ENCODE data around the gene NDUFS6. TPM values are rescaled to one million over a fixed set of nuclear protein-coding genes. Genes with fewer than 3 reads are reported as not detected.

The NDUFS6 gene
- total RNA-seq, 1 donor from 2014 or later = 26.4 TPM

- peak; percentile 49 for DNase-seq (ENCODE audit: low spot score)
Observed at GRCh38 chr5:1765141-1765879, 35.9 kb upstream of the NDUFS6 start.

DNA sequence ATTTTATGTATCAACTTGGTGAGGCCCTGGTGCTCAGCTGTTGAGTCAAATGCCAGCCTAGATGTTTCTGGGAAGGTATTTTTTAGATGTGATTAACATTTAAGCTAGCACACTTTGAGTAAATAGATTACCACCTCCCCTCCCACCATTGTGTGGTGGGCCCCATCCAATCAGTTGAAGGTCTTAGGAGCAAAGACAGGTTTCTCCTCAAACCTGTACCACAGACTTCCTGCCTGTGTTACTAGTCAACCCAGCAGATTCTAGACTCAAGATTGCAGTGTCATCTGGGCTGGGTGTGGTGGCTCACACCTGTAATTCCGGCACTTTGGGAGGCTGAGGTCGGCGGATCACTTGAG lies 35.3 kb upstream of the NDUFS6 start:
- DNase-seq (ENCODE audit: low spot score) = no peak

- DNase-seq (ENCODE audit: low spot score) = no peak
Observed at GRCh38 chr5:1767524-1768282, 33.5 kb upstream of the NDUFS6 start.

- DNase-seq (ENCODE audit: low spot score) = no peak
Observed at GRCh38 chr5:1768283-1769000, 32.8 kb upstream of the NDUFS6 start.

GRCh38 chr5:1769017-1769640 lies 32.1 kb upstream of the NDUFS6 start:
- no peak for DNase-seq (ENCODE audit: low spot score)

DNA sequence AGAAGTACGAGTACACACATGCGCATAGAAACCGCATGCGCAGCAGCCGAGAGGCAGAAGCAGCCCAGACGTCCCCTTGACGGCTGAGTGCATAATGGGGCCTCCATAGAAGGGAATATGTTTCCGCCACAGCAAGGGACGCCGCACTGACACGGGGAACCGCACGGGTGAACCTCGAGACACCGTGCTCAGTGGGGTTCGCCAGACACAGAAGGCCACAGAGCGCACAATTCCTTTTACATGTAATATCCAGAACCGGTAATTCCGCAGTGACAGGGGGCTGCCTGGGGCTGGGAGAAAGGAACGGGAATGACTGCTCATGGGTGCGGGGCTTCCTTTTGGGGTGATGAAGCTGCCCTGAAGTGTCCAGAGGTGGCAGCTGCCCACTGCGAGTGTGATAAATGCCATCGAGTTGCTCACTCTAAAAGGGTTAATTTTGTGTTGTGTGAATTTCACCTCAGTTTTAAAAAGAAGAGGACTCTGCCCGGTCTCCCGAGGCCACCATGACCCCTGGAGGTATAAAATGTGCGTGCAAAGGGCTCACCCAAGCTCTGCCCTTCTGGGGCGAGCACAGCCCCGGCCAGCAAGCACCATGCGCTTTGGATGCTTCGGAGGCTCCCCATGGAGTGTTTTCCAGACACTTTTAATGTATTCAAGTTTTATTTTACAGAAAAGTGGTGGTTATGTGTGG lies 31.3 kb upstream of the NDUFS6 start:
- no peak for DNase-seq (ENCODE audit: low spot score)

DNA sequence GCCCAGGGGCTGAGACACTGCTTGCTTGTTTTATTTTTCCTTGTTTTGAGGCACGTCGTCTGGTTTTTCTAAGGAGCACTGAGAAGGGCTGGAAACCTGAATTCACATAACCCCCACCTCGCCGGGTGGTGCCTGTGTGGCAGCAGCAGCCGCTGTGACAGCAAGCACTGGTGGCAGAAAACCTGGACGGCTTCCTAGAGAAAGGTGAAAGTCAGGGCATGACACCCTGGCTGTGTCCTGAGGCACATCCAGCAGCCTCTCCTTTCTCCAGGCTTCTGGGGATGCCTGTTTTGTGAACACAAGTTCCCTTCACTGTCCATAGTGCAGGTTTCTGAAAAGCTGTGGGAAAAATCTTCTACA lies 30.8 kb upstream of the NDUFS6 start:
- no peak for DNase-seq (ENCODE audit: low spot score)

DNA sequence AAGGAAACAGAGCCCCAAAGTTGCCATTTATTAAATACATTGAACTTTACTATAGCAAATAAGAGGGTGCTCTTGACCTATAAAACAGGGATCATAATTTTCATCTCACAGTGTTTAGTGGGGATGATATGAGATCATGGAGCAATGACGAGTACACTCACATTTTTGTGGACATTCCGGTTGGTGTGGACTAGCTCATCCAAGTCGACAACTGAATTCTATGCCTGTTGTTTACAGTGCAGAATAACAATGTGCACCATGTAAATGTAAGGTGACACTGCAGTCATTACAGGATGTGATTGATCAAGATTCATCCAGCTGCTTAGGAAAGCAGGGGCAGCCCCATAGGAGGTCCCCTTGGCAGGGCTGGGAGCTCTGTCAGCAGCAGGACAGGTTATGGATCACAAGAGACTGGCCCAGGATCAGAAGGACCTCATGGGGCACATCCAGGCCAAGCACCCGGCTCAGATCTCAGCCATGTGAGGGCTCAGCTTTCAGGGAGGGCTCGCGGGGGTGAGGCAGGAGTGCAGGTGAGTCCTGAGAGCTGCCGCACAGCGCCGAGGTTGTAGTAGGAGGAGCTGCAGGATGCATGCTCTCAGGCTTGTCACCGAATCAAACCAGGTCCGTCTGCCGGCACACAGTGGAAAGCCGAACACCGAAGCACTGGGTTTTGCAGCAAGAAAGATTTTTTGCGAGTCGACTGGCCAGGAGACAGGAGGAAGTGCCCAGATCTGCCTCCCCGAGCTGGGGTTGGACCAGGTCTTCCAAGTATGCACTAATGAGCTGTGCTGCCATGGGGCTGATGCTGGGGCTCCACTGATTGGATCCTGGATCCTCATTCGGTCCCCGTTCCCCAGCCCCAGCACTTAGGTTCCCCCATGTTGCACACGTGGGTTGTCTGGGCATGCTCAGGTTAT lies 29.8 kb upstream of the NDUFS6 start:
- DNase-seq (ENCODE audit: low spot score) = no peak

DNA sequence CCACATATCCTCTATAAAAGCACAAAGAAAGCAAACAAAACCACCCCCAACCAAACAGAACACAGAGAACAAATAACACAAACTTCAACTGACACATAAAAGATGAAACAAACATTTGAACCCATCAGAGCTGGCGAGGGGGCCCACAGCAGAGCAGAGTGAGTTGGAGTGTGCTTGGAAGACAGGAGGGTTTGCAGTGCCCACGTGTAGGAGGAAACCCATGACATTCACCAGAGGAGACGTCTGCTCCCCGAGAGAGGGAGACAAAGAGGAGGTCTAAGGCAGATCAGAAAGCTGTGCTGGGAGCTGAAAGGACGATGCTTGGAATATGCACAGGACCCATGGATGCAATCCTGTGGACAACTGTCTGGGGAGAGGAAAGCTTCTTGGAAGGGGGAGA lies 28.6 kb upstream of the NDUFS6 start:
- no peak for DNase-seq (ENCODE audit: low spot score)

GRCh38 chr5:1776831-1777230 lies 24.4 kb upstream of the NDUFS6 start:
- DNase-seq (ENCODE audit: low spot score) = no peak

GRCh38 chr5:1777281-1778137 lies 23.7 kb upstream of the NDUFS6 start:
- DNase-seq (ENCODE audit: low spot score) = no peak

- no peak for DNase-seq (ENCODE audit: low spot score)
Observed at GRCh38 chr5:1778138-1779020, 22.8 kb upstream of the NDUFS6 start.

- DNase-seq (ENCODE audit: low spot score) = no peak
Observed at GRCh38 chr5:1779021-1779680, 22.1 kb upstream of the NDUFS6 start.

- no peak for DNase-seq (ENCODE audit: low spot score)
Observed at GRCh38 chr5:1779782-1780613, 21.2 kb upstream of the NDUFS6 start.

DNA sequence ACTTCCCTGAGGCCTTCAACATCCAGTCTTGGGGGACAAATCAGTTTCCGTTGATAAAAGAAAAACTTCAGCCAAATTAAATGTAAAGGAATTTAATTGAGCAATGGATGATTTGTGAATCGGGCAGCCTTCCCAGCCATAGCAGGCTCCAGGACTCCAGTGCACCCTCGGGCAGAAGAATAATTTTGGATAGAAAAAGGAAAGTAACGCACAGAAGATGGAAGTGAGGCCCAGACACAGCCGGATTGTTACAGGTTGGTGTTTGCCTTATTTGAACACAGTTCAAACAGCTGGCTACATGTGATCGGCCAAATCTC lies 20.6 kb upstream of the NDUFS6 start:
- no peak for DNase-seq (ENCODE audit: low spot score)

DNA sequence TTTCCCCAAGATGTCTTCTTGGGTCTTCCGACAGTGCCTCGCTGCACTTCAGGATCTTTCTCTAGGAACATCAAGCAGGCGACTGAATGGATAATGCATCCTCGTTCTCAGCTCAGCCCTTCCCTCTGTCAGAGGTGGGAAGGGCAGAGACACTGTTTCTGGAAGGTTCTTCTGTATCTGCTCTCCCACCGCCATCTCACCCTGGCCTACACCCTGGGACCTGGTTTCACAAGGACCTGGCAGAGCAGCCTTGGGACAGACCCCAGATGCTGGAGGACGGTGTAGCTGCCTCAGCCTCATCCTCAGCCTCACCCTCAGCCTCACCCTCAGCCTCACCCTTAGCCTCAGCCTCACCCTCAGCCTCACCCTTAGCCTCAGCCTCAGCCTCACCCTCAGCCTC lies 20.1 kb upstream of the NDUFS6 start:
- DNase-seq (ENCODE audit: low spot score) = no peak
